Inferior parietal cortex (tissue), 1 donor: ENCODE measurements around the gene ATP2A1.
"Not testable (repeated sequence)": the region's sequence is repeated elsewhere in the genome, so short reads cannot be mapped to it uniquely, and the experiment has no call there.

Experiments
- DNase-seq: peaks from one replicate; pipeline ENCODE4 v3.0.0-alpha.2; 2016; ENCODE audit errors: extremely low spot score

ATP2A1 gene

GRCh38 chr16:28910086-28911031 lies 32.1 kb downstream of the ATP2A1 start:
- DNase-seq = no peak

GRCh38 chr16:28912558-28912957 lies 34.3 kb downstream of the ATP2A1 start:
- no peak for DNase-seq

- no peak for DNase-seq
Measured at GRCh38 chr16:28913946-28914724, 35.8 kb downstream of the ATP2A1 start.

GRCh38 chr16:28915181-28915580 lies 36.9 kb downstream of the ATP2A1 start:
- DNase-seq = no peak

GRCh38 chr16:28917095-28917494 lies 38.8 kb downstream of the ATP2A1 start:
- no peak for DNase-seq

- DNase-seq = no peak
Measured at GRCh38 chr16:28918698-28919097, 40.4 kb downstream of the ATP2A1 start.

- no peak for DNase-seq
Measured at GRCh38 chr16:28923231-28923587, 44.9 kb downstream of the ATP2A1 start.

GRCh38 chr16:28923652-28924398 lies 45.5 kb downstream of the ATP2A1 start:
- no peak for DNase-seq

- DNase-seq = no peak
Measured at GRCh38 chr16:28924399-28924761, 46.1 kb downstream of the ATP2A1 start.

- DNase-seq = peak; percentile 88
Measured at GRCh38 chr16:28924762-28925385, 46.6 kb downstream of the ATP2A1 start, which contains the start of gene RABEP2. TSS of gene RABEP2 (minus strand) at chr16:28925238. CDS start at chr16:28925163, 75 bp downstream.

- DNase-seq = peak; percentile 50
Measured at GRCh38 chr16:28925386-28926228, 47.3 kb downstream of the ATP2A1 start.

GRCh38 chr16:28926284-28926683 lies 48.0 kb downstream of the ATP2A1 start:
- DNase-seq = not testable (repeated sequence)

GRCh38 chr16:28927815-28928214 lies 49.5 kb downstream of the ATP2A1 start:
- no peak for DNase-seq

- DNase-seq = no peak
Measured at GRCh38 chr16:28930203-28930602, 51.9 kb downstream of the ATP2A1 start.

GRCh38 chr16:28930652-28931051 lies 52.4 kb downstream of the ATP2A1 start:
- no peak for DNase-seq

- no peak for DNase-seq
Measured at GRCh38 chr16:28931801-28932225, 53.5 kb downstream of the ATP2A1 start, which contains the start of gene CD19. TSS of gene CD19 (plus strand) at chr16:28931971. CDS start at chr16:28932001, 30 bp downstream.

GRCh38 chr16:28932339-28933141 lies 54.3 kb downstream of the ATP2A1 start:
- no peak for DNase-seq

- no peak for DNase-seq
Measured at GRCh38 chr16:28933171-28933570, 54.9 kb downstream of the ATP2A1 start.

- no peak for DNase-seq
Measured at GRCh38 chr16:28935346-28935745, 57.1 kb downstream of the ATP2A1 start.
